Measurements from ENCODE around the gene ZNF24.

ZNF24 gene

GRCh38 chr18:35386600-35387100, 42.4 kb upstream of the ZNF24 start:
- peak; percentile 97 for TF ChIP-seq CTCF (IDR thresholded peaks at IDR 0.05; ENCODE audit: low read length, missing control alignments)
- H3K4me3 ChIP-seq (replicated peaks; ENCODE audit: low read depth, low read length), result no peak overlapping the region

GRCh38 chr18:35383136-35383535, 38.9 kb upstream of the ZNF24 start:
- no peak for TF ChIP-seq CTCF (IDR thresholded peaks at IDR 0.05; ENCODE audit: low read length, missing control alignments)
- DNase-seq (ENCODE audit: low read depth), result no peak
- H3K4me3 ChIP-seq (replicated peaks; ENCODE audit: low read depth, low read length), result no peak overlapping the region

More at GRCh38 chr18:35386600-35387100, 42.4 kb upstream of the ZNF24 start:
- DNase-seq (ENCODE audit: low read depth), result peak; percentile 93

- TF ChIP-seq CTCF (IDR thresholded peaks at IDR 0.05; ENCODE audit: low read length, missing control alignments), result no peak
- no peak for DNase-seq (ENCODE audit: low read depth)
- no peak overlapping the region for H3K4me3 ChIP-seq (replicated peaks; ENCODE audit: low read depth, low read length)
Measured at GRCh38 chr18:35379421-35379820, 35.2 kb upstream of the ZNF24 start.

- no peak overlapping the region for H3K4me3 ChIP-seq (replicated peaks; ENCODE audit: low read depth, low read length)
- TF ChIP-seq CTCF (IDR thresholded peaks at IDR 0.05; ENCODE audit: low read length, missing control alignments), result no peak
- no peak for DNase-seq (ENCODE audit: low read depth)
Measured at GRCh38 chr18:35378574-35378896, 34.3 kb upstream of the ZNF24 start.

GRCh38 chr18:35377875-35378573, 33.8 kb upstream of the ZNF24 start:
- H3K4me3 ChIP-seq (replicated peaks; ENCODE audit: low read depth, low read length), result no peak overlapping the region
- DNase-seq (ENCODE audit: low read depth), result peak; percentile 18
- no peak for TF ChIP-seq CTCF (IDR thresholded peaks at IDR 0.05; ENCODE audit: low read length, missing control alignments)

GRCh38 chr18:35376742-35377695, 32.8 kb upstream of the ZNF24 start, which contains the start of gene ZNF396:
TSS of gene ZNF396 (minus strand) at chr18:35377337. CDS start at chr18:35374292, 3,045 bp downstream.
- DNase-seq (ENCODE audit: low read depth), result peak; percentile 58
- TF ChIP-seq CTCF (IDR thresholded peaks at IDR 0.05; ENCODE audit: low read length, missing control alignments), result no peak

More at GRCh38 chr18:35376742-35377695, 32.8 kb upstream of the ZNF24 start, which contains the start of gene ZNF396:
- peak within 1 kb of the TSS; percentile 67 for H3K4me3 ChIP-seq (replicated peaks; ENCODE audit: low read depth, low read length)

Measured in fibroblast of pulmonary artery (primary cell).